HepG2 (cell line): ENCODE results near the gene ZBTB7C.

Experiments
- AHR ChIP-seq: IDR thresholded peaks from 2 replicates; pipeline ENCODE4 v1.6.1; 2018; ENCODE audit warnings: missing genetic modification reagents, missing compliant biosample characterization
- ARID2 ChIP-seq: sonication (generic); formaldehyde crosslinking; IDR thresholded peaks from 2 replicates; pipeline ENCODE4 v1.8.1; 2022; ENCODE audit warnings: mild to moderate bottlenecking, missing genetic modification reagents, borderline replicate concordance
- ATF2 ChIP-seq: sonication (generic); formaldehyde crosslinking; IDR thresholded peaks from 2 replicates; pipeline ENCODE4 v1.4.0; 2020; ENCODE audit warnings: missing genetic modification reagents
- BRCA1 ChIP-seq: sonication (generic); formaldehyde crosslinking; IDR thresholded peaks from 2 replicates; pipeline ENCODE4 v1.4.0; 2020; ENCODE audit warnings: missing genetic modification reagents
- HMG20A ChIP-seq: IDR thresholded peaks from 2 replicates; pipeline ENCODE4 v1.6.1; 2016; ENCODE audit warnings: borderline replicate concordance
- KDM1A ChIP-seq: IDR thresholded peaks from 2 replicates; pipeline ENCODE4 v1.6.1; 2016; ENCODE audit warnings: missing compliant biosample characterization
- NFE2L1 ChIP-seq: sonication (generic); formaldehyde crosslinking; IDR thresholded peaks from 2 replicates; pipeline ENCODE4 v1.4.0; 2020; ENCODE audit warnings: missing genetic modification reagents, mild to moderate bottlenecking, borderline replicate concordance
- PAXIP1 ChIP-seq: sonication (generic); formaldehyde crosslinking; conservative IDR thresholded peaks from 2 replicates; pipeline ENCODE4 v1.4.0; 2020; ENCODE audit warnings: mild to moderate bottlenecking, missing genetic modification reagents, moderate library complexity
- POLR2A ChIP-seq, 2 experiments: IDR thresholded peaks; 2 replicates each; pipeline ENCODE4 v1.6.1; 2011; ENCODE audit warnings: low read depth in 2 of 2, low read length in 2 of 2, mild to moderate bottlenecking in 1 of 2, moderate library complexity in 1 of 2; ENCODE audit not compliant: insufficient read depth in 1 of 2
- RFX5 ChIP-seq: IDR thresholded peaks from 2 replicates; pipeline ENCODE4 v1.6.1; 2011; ENCODE audit warnings: low read depth, low read length, improper control_type of control experiment
- STAT5B ChIP-seq: sonication (generic); formaldehyde crosslinking; IDR thresholded peaks from 2 replicates; pipeline ENCODE4 v1.4.0; 2020; ENCODE audit warnings: missing genetic modification reagents
- TCF12 ChIP-seq, 2 experiments: fragments of 450-650 bp in 1 of 2; sonication (generic) in 1 of 2; formaldehyde crosslinking in 1 of 2; IDR thresholded peaks; 2 replicates each; pipeline versions ENCODE4 v1.6.1 to v1.8.0; 2017 to 2022; ENCODE audit warnings: antibody characterized with exemption in 1 of 2, mild to moderate bottlenecking in 1 of 2, missing genetic modification reagents in 1 of 2, moderate library complexity in 1 of 2
- ZNF274 ChIP-seq: sonication (generic); formaldehyde crosslinking; IDR thresholded peaks from 2 replicates; pipeline ENCODE4 v1.5.1; 2020; ENCODE audit warnings: mild to moderate bottlenecking, missing genetic modification reagents
- TF ChIP-seq, protein P1 (sequence below): sonication (generic); formaldehyde crosslinking; IDR thresholded peaks from 2 replicates; pipeline ENCODE4 v1.4.0; 2020; ENCODE audit warnings: missing genetic modification reagents, borderline replicate concordance

- TF ChIP-seq PAXIP1 (CRISPR knock-in tag): no peak
- no peak for TF ChIP-seq HMG20A (CRISPR knock-in tag)
- no peak for TF ChIP-seq ZNF274
- no peak for TF ChIP-seq ATF2 (CRISPR knock-in tag)
- no peak for TF ChIP-seq AHR (CRISPR knock-in tag)
- TF ChIP-seq KDM1A (CRISPR knock-in tag): no peak
- no peak for TF ChIP-seq NFE2L1 (CRISPR knock-in tag)
- no peak for TF ChIP-seq STAT5B (CRISPR knock-in tag)
- no peak for TF ChIP-seq TCF12 (IDR thresholded peaks at IDR 0.05)
- TF ChIP-seq TCF12 (CRISPR knock-in tag; IDR thresholded peaks at IDR 0.05): no peak
- TF ChIP-seq RFX5: no peak
- TF ChIP-seq, protein P1, sequence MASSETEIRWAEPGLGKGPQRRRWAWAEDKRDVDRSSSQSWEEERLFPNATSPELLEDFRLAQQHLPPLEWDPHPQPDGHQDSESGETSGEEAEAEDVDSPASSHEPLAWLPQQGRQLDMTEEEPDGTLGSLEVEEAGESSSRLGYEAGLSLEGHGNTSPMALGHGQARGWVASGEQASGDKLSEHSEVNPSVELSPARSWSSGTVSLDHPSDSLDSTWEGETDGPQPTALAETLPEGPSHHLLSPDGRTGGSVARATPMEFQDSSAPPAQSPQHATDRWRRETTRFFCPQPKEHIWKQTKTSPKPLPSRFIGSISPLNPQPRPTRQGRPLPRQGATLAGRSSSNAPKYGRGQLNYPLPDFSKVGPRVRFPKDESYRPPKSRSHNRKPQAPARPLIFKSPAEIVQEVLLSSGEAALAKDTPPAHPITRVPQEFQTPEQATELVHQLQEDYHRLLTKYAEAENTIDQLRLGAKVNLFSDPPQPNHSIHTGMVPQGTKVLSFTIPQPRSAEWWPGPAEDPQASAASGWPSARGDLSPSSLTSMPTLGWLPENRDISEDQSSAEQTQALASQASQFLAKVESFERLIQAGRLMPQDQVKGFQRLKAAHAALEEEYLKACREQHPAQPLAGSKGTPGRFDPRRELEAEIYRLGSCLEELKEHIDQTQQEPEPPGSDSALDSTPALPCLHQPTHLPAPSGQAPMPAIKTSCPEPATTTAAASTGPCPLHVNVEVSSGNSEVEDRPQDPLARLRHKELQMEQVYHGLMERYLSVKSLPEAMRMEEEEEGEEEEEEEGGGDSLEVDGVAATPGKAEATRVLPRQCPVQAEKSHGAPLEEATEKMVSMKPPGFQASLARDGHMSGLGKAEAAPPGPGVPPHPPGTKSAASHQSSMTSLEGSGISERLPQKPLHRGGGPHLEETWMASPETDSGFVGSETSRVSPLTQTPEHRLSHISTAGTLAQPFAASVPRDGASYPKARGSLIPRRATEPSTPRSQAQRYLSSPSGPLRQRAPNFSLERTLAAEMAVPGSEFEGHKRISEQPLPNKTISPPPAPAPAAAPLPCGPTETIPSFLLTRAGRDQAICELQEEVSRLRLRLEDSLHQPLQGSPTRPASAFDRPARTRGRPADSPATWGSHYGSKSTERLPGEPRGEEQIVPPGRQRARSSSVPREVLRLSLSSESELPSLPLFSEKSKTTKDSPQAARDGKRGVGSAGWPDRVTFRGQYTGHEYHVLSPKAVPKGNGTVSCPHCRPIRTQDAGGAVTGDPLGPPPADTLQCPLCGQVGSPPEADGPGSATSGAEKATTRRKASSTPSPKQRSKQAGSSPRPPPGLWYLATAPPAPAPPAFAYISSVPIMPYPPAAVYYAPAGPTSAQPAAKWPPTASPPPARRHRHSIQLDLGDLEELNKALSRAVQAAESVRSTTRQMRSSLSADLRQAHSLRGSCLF: no peak
- TF ChIP-seq POLR2A (IDR thresholded peaks at IDR 0.05; ENCODE audit: insufficient read depth in 1 of 2, low read depth in 2 of 2, low read length in 2 of 2): no peak
- TF ChIP-seq ARID2 (CRISPR knock-in tag): no peak
- TF ChIP-seq BRCA1: no peak
These were observed 72.1 kb downstream of the ZBTB7C start for GRCh38 chr18:48337053-48337452.
